SU-DHL-6 (cell line): Measurements from ENCODE around the gene TMEM132A.

Experiments
- CTCF ChIP-seq: fragments of 200-600 bp; sonication (generic); IDR thresholded peaks from one replicate; pipeline ENCODE4 v1.5.1; 2017; ENCODE audit warnings: antibody characterized with exemption, mild to moderate bottlenecking, low read length, moderate library complexity; ENCODE audit not compliant: insufficient read depth, poor library complexity, severe bottlenecking
- EZH2phosphoT487 ChIP-seq: fragments of 200-600 bp; sonication (generic), shearing (Covaris generic); conservative IDR thresholded peaks from 2 replicates; pipeline ENCODE4 v1.6.1; 2018; ENCODE audit warnings: mild to moderate bottlenecking, antibody characterized with exemption, low read length, moderate library complexity, mixed read lengths

- TF ChIP-seq CTCF (no peak), EZH2phosphoT487 (no peak)
Observed at GRCh38 chr11:60921259-60921658, 3.0 kb upstream of the TMEM132A start.
